Ovary (tissue), 10 donors: Measurements from ENCODE around the gene DLG5. TPM values are rescaled to one million over a fixed set of nuclear protein-coding genes. Genes with fewer than 3 reads are reported as not detected.

Experiments
- DNase-seq, 5 donors: peaks; one replicate each; pipeline ENCODE4 v3.0.0-alpha.2; 2019 to 2020
- H3K27ac ChIP-seq, 2 donors: fragments of 200-600 bp; one replicate each; pipeline versions ENCODE4 v1.5.1 to v1.8.0; 2019 to 2022
- H3K27me3 ChIP-seq: fragments of 200-600 bp; one replicate; pipeline ENCODE4 v1.8.0; 2022
- H3K36me3 ChIP-seq: fragments of 200-600 bp; sonication (generic); one replicate; pipeline ENCODE4 v1.5.1; 2019
- H3K4me1 ChIP-seq: one replicate; pipeline ENCODE4 v1.8.1; 2013; ENCODE audit warnings: mild to moderate bottlenecking, moderate library complexity; ENCODE audit not compliant: insufficient read depth
- H3K4me3 ChIP-seq: fragments of 200-600 bp; sonication (generic); one replicate; pipeline ENCODE4 v1.5.1; 2017
- H3K9me3 ChIP-seq, 2 donors: fragments of 200-600 bp in 1 of 2; sonication (generic) in 1 of 2; one replicate each; pipeline versions ENCODE4 v1.5.1 to v1.8.1; 2013 to 2019; ENCODE audit warnings: mild to moderate bottlenecking in 1 of 2, moderate library complexity in 1 of 2
- EP300 ChIP-seq: sonication (generic); formaldehyde crosslinking; IDR thresholded peaks from one replicate; pipeline ENCODE4 v1.6.1; 2017; ENCODE audit warnings: antibody characterized with exemption
- POLR2A ChIP-seq: fragments of 450-650 bp; IDR thresholded peaks from one replicate; pipeline ENCODE4 v1.6.1; 2017; ENCODE audit warnings: antibody characterized with exemption, mild to moderate bottlenecking, moderate library complexity
- WGBS, 3 donors: extraction: QIAGEN DNeasy Blood & Tissue Kit in 1 of 3; methylation state at CpG; one replicate each; pipeline versions ENCODE4 v1.1.5 to v1.1.7; 2013 to 2017; 5-methylcytosine and 5-hydroxymethylcytosine counted together
- intact Hi-C, 4 donors: fragments of 100-400 bp; cut with DNase I; formaldehyde crosslinking; loops; one replicate each; pipeline versions ENCODE4 v1.11.0 to v1.15.1; 2022 to 2023
- long read RNA-seq, 3 donors: library from polyadenylated mRNA in 2 of 3; unstranded in 2 of 3; transcript quantifications; one replicate each; pipeline ENCODE4 v2.0.0 and lab custom pipeline, GENCODE V29; 2021 to 2026
- polyA plus RNA-seq, 2 donors: library from polyadenylated mRNA; stranded (reverse); fragments of 200-250 nt in 1 of 2; fragments of 350-450 nt in 1 of 2; fragmentation: Illumina TruSeq in 1 of 2; extraction: RNeasy Lipid Tissue Mini Kit (QIAGEN cat#74804) in 1 of 2; gene quantifications; one replicate each; pipeline ENCODE4 v1.2.3, GENCODE V29; 2013 to 2014
- total RNA-seq, 7 donors: library from RNA; depleted of rRNA in 2 of 7; stranded (reverse); fragments of >200 nt in 2 of 7; fragmentation: NEBNext Ultra II Directional in 3 of 7; extraction: Animal tissue kit (Norgen Biotek cat#: 25700) in 3 of 7; gene quantifications; one replicate each; pipeline versions ENCODE4 v1.1.0 to v1.2.4, GENCODE V29; 2016 to 2023
- TF ChIP-seq, protein P1 (sequence below), 3 donors: fragments of 450-650 bp in 2 of 3; fragments of 200-600 bp in 1 of 3; IDR thresholded peaks; one replicate each; pipeline versions ENCODE4 v1.5.1 to v1.8.0; 2016 to 2022; ENCODE audit warnings: antibody characterized with exemption in 3 of 3, mild to moderate bottlenecking in 1 of 3
- donor health status: DM: no; HTN: no; CAD: no; lungs with moderate emphysema.
- donor health status: DM: no; HTN: no; CAD: no.
- donor health status: Bipolar disorder and iron deficiency.
- donor health status: DM: yes; HTN: yes; CAD: no.
- donor health status: DM: no; HTN: no; CAD: no.
- donor health status: DM: yes; HTN: yes; CAD: no.

The DLG5 gene
- 10 to 100 TPM; 30.5 to 71.9 (median 45.5) TPM for total RNA-seq
- polyA plus RNA-seq = 10 to 100 TPM; 29.1 to 36.4 TPM
- long read RNA-seq, donor 1, partial matches to known transcripts = 47 of 60 reads
- long read RNA-seq, donor 1, other reads (novel, unspliced or antisense) = 11 of 60 reads
- long read RNA-seq, donor 2, partial matches to known transcripts = 5 of 23 reads
- long read RNA-seq, donor 2, other reads (novel, unspliced or antisense) = 17 of 23 reads
- long read RNA-seq, donor 3, partial matches to known transcripts = 47 of 80 reads
- long read RNA-seq, donor 3, other reads (novel, unspliced or antisense) = 30 of 80 reads

DNA sequence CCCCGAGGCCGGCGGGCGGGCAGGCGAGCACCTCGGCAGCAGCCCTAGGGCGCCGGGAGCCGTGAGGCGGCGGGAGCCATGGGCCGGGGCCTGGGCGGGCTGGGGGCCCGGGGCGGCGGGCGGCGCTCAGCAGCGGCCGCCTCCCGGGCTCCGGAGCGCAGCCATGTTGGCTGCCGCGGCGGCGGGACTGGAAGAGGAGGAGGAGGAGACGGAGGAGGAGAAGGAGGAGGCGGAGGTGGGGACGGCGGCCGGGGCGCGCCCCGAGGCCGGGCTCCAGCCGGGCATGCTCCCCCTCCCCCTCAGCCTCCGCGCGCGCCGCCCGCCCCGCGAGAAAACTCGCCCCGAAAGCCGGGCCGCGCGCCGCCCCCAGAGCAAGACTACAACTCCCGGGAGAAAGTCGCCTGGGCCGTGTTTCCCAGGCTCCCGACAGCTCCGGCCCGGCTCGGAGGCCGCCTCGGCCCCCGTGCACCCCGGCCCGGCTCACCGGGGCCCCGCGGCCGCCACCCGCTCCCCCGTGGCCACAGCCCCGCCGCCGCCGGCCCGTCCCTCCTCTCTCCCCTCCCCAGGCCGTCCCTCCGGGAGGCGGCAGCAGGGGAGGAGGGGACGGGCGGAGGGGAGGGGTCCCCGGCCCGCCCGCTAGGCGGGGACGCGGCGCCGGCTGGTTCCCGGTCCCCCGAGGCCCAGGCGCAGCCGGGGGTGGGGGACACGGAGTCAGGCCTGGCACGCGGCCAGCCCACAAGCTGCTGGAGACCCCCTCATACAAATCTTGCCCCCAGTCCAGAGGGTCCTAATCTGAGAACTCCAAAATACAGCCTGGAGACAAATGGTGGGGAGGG, at the start of gene DLG5:
Gene DLG5 (minus strand): TSS at position 190 of the 836 bp plus-strand sequence. CDS start 235 bp downstream, outside the sequence.
- Histone ChIP-seq H3K27ac (peak within 1 kb of the TSS; percentile 79 to 87), H3K9me3 (no peaks in the 10 kb centered on the region), H3K4me3 (peak within 1 kb of the TSS; percentile 92), H3K36me3 (no peaks in the 10 kb centered on the region), H3K27me3 (no peaks in the 10 kb centered on the region), H3K4me1 (peaks cover 8% of the 10 kb centered on the region)
- peak; percentile 80 to 86 (median 82) for DNase-seq
- WGBS, 3 donors = 0 to 1% (median 1%) methylated on average over 41 to 83 of the region's 95 CpGs
- intact Hi-C loops = loop anchor here in 3 of 4 donors (5.0 to 10.0 kb wide), 3 partner anchors 48 to 82 kb away; no protein-coding TSS in a partner anchor
- TF ChIP-seq, protein P1, sequence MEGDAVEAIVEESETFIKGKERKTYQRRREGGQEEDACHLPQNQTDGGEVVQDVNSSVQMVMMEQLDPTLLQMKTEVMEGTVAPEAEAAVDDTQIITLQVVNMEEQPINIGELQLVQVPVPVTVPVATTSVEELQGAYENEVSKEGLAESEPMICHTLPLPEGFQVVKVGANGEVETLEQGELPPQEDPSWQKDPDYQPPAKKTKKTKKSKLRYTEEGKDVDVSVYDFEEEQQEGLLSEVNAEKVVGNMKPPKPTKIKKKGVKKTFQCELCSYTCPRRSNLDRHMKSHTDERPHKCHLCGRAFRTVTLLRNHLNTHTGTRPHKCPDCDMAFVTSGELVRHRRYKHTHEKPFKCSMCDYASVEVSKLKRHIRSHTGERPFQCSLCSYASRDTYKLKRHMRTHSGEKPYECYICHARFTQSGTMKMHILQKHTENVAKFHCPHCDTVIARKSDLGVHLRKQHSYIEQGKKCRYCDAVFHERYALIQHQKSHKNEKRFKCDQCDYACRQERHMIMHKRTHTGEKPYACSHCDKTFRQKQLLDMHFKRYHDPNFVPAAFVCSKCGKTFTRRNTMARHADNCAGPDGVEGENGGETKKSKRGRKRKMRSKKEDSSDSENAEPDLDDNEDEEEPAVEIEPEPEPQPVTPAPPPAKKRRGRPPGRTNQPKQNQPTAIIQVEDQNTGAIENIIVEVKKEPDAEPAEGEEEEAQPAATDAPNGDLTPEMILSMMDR (IDR thresholded peaks at IDR 0.05) = peak in 2 of 3 donors; percentile 15 to 33
- TF ChIP-seq POLR2A = peak; percentile 4
- TF ChIP-seq EP300 = no peak

GRCh38 chr10:77975086-77975666, 48.6 kb upstream of the DLG5 start:
- TF ChIP-seq POLR2A (no peak), EP300 (no peak)
- TF ChIP-seq, protein P1 (IDR thresholded peaks at IDR 0.05) = no peak
- no peak for DNase-seq
- Histone ChIP-seq H3K36me3 (no peaks in the 10 kb centered on the region), H3K4me3 (no peak overlapping the region), H3K9me3 (no peaks in the 10 kb centered on the region), H3K4me1 (peaks cover 9% of the 10 kb centered on the region), H3K27ac (no peak overlapping the region), H3K27me3 (no peaks in the 10 kb centered on the region)
- 81 to 89% (median 84%) methylated on average over 9 of the region's 9 CpGs for WGBS, 3 donors
- intact Hi-C loops = loop anchor here in 2 of 4 donors (5.0 to 10.0 kb wide), 3 partner anchors 50 to 130 kb away; partner anchors contain the start of gene DLG5 (in 1 of the 2)

DNA sequence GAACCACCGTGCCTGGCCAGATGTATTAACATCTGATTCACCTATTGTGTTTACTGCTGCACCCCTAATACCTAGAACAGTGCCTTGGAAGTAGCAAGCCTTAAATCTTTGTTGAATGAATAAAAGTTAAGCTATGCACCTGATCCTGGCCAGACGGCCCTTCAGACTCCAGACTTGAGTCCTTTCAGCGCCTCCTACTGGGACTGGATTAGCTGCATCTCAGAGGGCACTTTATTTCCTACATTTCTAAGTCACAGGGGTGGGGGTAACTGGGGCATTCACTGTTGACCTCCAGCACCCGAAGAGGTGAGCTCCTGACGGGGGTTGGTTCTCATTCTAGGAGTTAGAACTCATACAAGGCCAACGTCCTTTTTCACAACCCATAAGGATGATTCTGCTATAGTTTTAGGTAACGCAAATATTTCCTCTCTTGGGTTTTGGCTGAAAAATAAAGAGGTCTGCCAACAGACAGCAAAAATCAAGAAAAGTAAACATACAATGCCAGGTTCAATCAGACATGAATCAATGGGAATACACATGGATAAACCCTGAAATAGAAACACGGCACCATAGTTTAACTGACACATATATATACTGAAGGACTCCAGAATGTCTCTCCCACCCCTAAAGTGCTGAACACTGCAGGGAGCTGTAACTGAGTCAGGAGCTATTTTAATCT, 48.0 kb upstream of the DLG5 start:
- WGBS, 3 donors = 72 to 81% (median 75%) methylated on average over 8 of the region's 8 CpGs
- Histone ChIP-seq H3K27me3 (no peaks in the 10 kb centered on the region), H3K4me1 (peaks cover 9% of the 10 kb centered on the region), H3K27ac (no peak overlapping the region), H3K4me3 (no peak overlapping the region), H3K36me3 (no peaks in the 10 kb centered on the region), H3K9me3 (no peaks in the 10 kb centered on the region)
- intact Hi-C loops = loop anchor here in 2 of 4 donors (5.0 to 10.0 kb wide), 3 partner anchors 50 to 130 kb away; partner anchors contain the start of gene DLG5 (in 1 of the 2)
- TF ChIP-seq, protein P1 (IDR thresholded peaks at IDR 0.05) = no peak
- no peak for TF ChIP-seq POLR2A
- TF ChIP-seq EP300 = no peak
- no peak for DNase-seq
